HEK293 (cell line): ENCODE measurements around the gene PLEKHM1.
"Not testable (repeated sequence)": the region's sequence is repeated elsewhere in the genome, so short reads cannot be mapped to it uniquely, and the experiment has no call there.

Experiments used
- PATZ1 ChIP-seq: fragments of 450-650 bp; formaldehyde crosslinking; IDR thresholded peaks from 2 replicates; pipeline ENCODE4 v1.5.1; 2016; ENCODE audit warnings: missing biosample characterization, missing genetic modification characterization
- ZNF114 ChIP-seq: fragments of 450-650 bp; formaldehyde crosslinking; IDR thresholded peaks from 2 replicates; pipeline ENCODE4 v1.5.0; 2017; ENCODE audit warnings: missing biosample characterization, missing genetic modification characterization
- ZNF830 ChIP-seq: fragments of 450-650 bp; IDR thresholded peaks from 2 replicates; pipeline ENCODE4 v1.5.0; 2018; ENCODE audit warnings: missing biosample characterization, missing genetic modification characterization, low read depth, mild to moderate bottlenecking, moderate library complexity

- not testable (repeated sequence) for TF ChIP-seq ZNF114, PATZ1, ZNF830
Measured at GRCh38 chr17:45448066-45448465, 42.5 kb downstream of the PLEKHM1 start.
